ENCODE results near the gene PALMD.

Gene PALMD

GRCh38 chr1:99636647-99637175 is 9.2 kb upstream of the PALMD start:
- Histone ChIP-seq H3K27ac (ENCODE audit: low read depth, low read length) (no peak overlapping the region), H3K9me3 (ENCODE audit: low read length) (no peaks in the 10 kb centered on the region), H3K4me3 (ENCODE audit: low read depth in 1 of 2, low read length in 2 of 2) (no peak overlapping the region), H3K36me3 (ENCODE audit: insufficient read depth, low read length) (no peaks in the 10 kb centered on the region), H3K4me1 (ENCODE audit: insufficient read depth, low read length) (no peaks in the 10 kb centered on the region), H3K27me3 (ENCODE audit: control insufficient read depth in 1 of 2, insufficient read depth in 2 of 2, low read length in 2 of 2) (no peaks in the 10 kb centered on the region), H3K9ac (ENCODE audit: low read length) (no peak overlapping the region)

- no peak overlapping the region for H3K27ac ChIP-seq (ENCODE audit: low read depth, low read length)
- H3K27me3 ChIP-seq (ENCODE audit: control insufficient read depth in 1 of 2, insufficient read depth in 2 of 2, low read length in 2 of 2), result no peaks in the 10 kb centered on the region
- H3K9me3 ChIP-seq (ENCODE audit: low read length), result no peaks in the 10 kb centered on the region
- no peaks in the 10 kb centered on the region for H3K36me3 ChIP-seq (ENCODE audit: insufficient read depth, low read length)
- H3K9ac ChIP-seq (ENCODE audit: low read length), result no peak overlapping the region
- no peak overlapping the region for H3K4me3 ChIP-seq (ENCODE audit: low read depth in 1 of 2, low read length in 2 of 2)
- H3K4me1 ChIP-seq (ENCODE audit: insufficient read depth, low read length), result no peaks in the 10 kb centered on the region
Measured at GRCh38 chr1:99638853-99639252, 7.1 kb upstream of the PALMD start.

- Histone ChIP-seq H3K9ac (ENCODE audit: low read length) (no peak overlapping the region), H3K9me3 (ENCODE audit: low read length) (no peaks in the 10 kb centered on the region), H3K36me3 (ENCODE audit: insufficient read depth, low read length) (no peaks in the 10 kb centered on the region), H3K4me3 (ENCODE audit: low read depth in 1 of 2, low read length in 2 of 2) (no peak overlapping the region), H3K27ac (ENCODE audit: low read depth, low read length) (no peak overlapping the region), H3K4me1 (ENCODE audit: insufficient read depth, low read length) (no peaks in the 10 kb centered on the region), H3K27me3 (ENCODE audit: control insufficient read depth in 1 of 2, insufficient read depth in 2 of 2, low read length in 2 of 2) (no peaks in the 10 kb centered on the region)
Measured at GRCh38 chr1:99639408-99639807, 6.5 kb upstream of the PALMD start.

GRCh38 chr1:99639945-99640344 is 6.0 kb upstream of the PALMD start:
- no peaks in the 10 kb centered on the region for H3K4me1 ChIP-seq (ENCODE audit: insufficient read depth, low read length)
- H3K9me3 ChIP-seq (ENCODE audit: low read length), result no peaks in the 10 kb centered on the region
- H3K36me3 ChIP-seq (ENCODE audit: insufficient read depth, low read length), result no peaks in the 10 kb centered on the region
- no peaks in the 10 kb centered on the region for H3K27me3 ChIP-seq (ENCODE audit: control insufficient read depth in 1 of 2, insufficient read depth in 2 of 2, low read length in 2 of 2)
- no peak overlapping the region for H3K27ac ChIP-seq (ENCODE audit: low read depth, low read length)
- no peak overlapping the region for H3K4me3 ChIP-seq (ENCODE audit: low read depth in 1 of 2, low read length in 2 of 2)
- no peak overlapping the region for H3K9ac ChIP-seq (ENCODE audit: low read length)

GRCh38 chr1:99640672-99641071 is 5.2 kb upstream of the PALMD start:
- H3K9me3 ChIP-seq (ENCODE audit: low read length), result no peaks in the 10 kb centered on the region

GRCh38 chr1:99641558-99641957 is 4.4 kb upstream of the PALMD start:
- no peak overlapping the region for H3K27ac ChIP-seq (ENCODE audit: low read depth, low read length)
- no peaks in the 10 kb centered on the region for H3K36me3 ChIP-seq (ENCODE audit: insufficient read depth, low read length)
- H3K4me3 ChIP-seq (ENCODE audit: low read depth in 1 of 2, low read length in 2 of 2), result no peak overlapping the region
- H3K9me3 ChIP-seq (ENCODE audit: low read length), result no peaks in the 10 kb centered on the region
- H3K27me3 ChIP-seq (ENCODE audit: control insufficient read depth in 1 of 2, insufficient read depth in 2 of 2, low read length in 2 of 2), result no peaks in the 10 kb centered on the region
- H3K9ac ChIP-seq (ENCODE audit: low read length), result no peak overlapping the region
- no peaks in the 10 kb centered on the region for H3K4me1 ChIP-seq (ENCODE audit: insufficient read depth, low read length)

More at GRCh38 chr1:99640672-99641071, 5.2 kb upstream of the PALMD start:
- H3K27me3 ChIP-seq (ENCODE audit: control insufficient read depth in 1 of 2, insufficient read depth in 2 of 2, low read length in 2 of 2), result no peaks in the 10 kb centered on the region
- no peaks in the 10 kb centered on the region for H3K4me1 ChIP-seq (ENCODE audit: insufficient read depth, low read length)
- no peak overlapping the region for H3K27ac ChIP-seq (ENCODE audit: low read depth, low read length)
- no peaks in the 10 kb centered on the region for H3K36me3 ChIP-seq (ENCODE audit: insufficient read depth, low read length)
- no peak overlapping the region for H3K9ac ChIP-seq (ENCODE audit: low read length)
- no peak overlapping the region for H3K4me3 ChIP-seq (ENCODE audit: low read depth in 1 of 2, low read length in 2 of 2)

- Histone ChIP-seq H3K4me1 (ENCODE audit: insufficient read depth, low read length) (no peaks in the 10 kb centered on the region), H3K9me3 (ENCODE audit: low read length) (no peaks in the 10 kb centered on the region), H3K27me3 (ENCODE audit: control insufficient read depth in 1 of 2, insufficient read depth in 2 of 2, low read length in 2 of 2) (no peaks in the 10 kb centered on the region), H3K9ac (ENCODE audit: low read length) (no peak overlapping the region), H3K36me3 (ENCODE audit: insufficient read depth, low read length) (no peaks in the 10 kb centered on the region), H3K4me3 (ENCODE audit: low read depth in 1 of 2, low read length in 2 of 2) (no peak overlapping the region), H3K27ac (ENCODE audit: low read depth, low read length) (no peak overlapping the region)
Measured at GRCh38 chr1:99642053-99642452, 3.9 kb upstream of the PALMD start.

GRCh38 chr1:99643021-99643779 is 2.7 kb upstream of the PALMD start:
- no peak overlapping the region for H3K27ac ChIP-seq (ENCODE audit: low read depth, low read length)
- H3K27me3 ChIP-seq (ENCODE audit: control insufficient read depth in 1 of 2, insufficient read depth in 2 of 2, low read length in 2 of 2), result no peaks in the 10 kb centered on the region
- H3K9ac ChIP-seq (ENCODE audit: low read length), result no peak overlapping the region
- no peaks in the 10 kb centered on the region for H3K4me1 ChIP-seq (ENCODE audit: insufficient read depth, low read length)
- no peak overlapping the region for H3K4me3 ChIP-seq (ENCODE audit: low read depth in 1 of 2, low read length in 2 of 2)
- no peaks in the 10 kb centered on the region for H3K36me3 ChIP-seq (ENCODE audit: insufficient read depth, low read length)
- H3K9me3 ChIP-seq (ENCODE audit: low read length), result no peaks in the 10 kb centered on the region

- Histone ChIP-seq H3K4me1 (ENCODE audit: insufficient read depth, low read length) (no peaks in the 10 kb centered on the region), H3K9me3 (ENCODE audit: low read length) (no peaks in the 10 kb centered on the region), H3K27ac (ENCODE audit: low read depth, low read length) (no peak overlapping the region), H3K9ac (ENCODE audit: low read length) (no peak overlapping the region), H3K27me3 (ENCODE audit: control insufficient read depth in 1 of 2, insufficient read depth in 2 of 2, low read length in 2 of 2) (no peaks in the 10 kb centered on the region), H3K36me3 (ENCODE audit: insufficient read depth, low read length) (no peaks in the 10 kb centered on the region), H3K4me3 (ENCODE audit: low read depth in 1 of 2, low read length in 2 of 2) (no peak overlapping the region)
Measured at GRCh38 chr1:99644279-99645004, 1.5 kb upstream of the PALMD start.

GRCh38 chr1:99645203-99645602 is 710 bp upstream of the PALMD start:
- Histone ChIP-seq H3K27me3 (ENCODE audit: control insufficient read depth in 1 of 2, insufficient read depth in 2 of 2, low read length in 2 of 2) (no peaks in the 10 kb centered on the region), H3K36me3 (ENCODE audit: insufficient read depth, low read length) (no peaks in the 10 kb centered on the region), H3K27ac (ENCODE audit: low read depth, low read length) (no peak overlapping the region), H3K4me1 (ENCODE audit: insufficient read depth, low read length) (no peaks in the 10 kb centered on the region), H3K4me3 (ENCODE audit: low read depth in 1 of 2, low read length in 2 of 2) (no peak overlapping the region), H3K9me3 (ENCODE audit: low read length) (no peaks in the 10 kb centered on the region), H3K9ac (ENCODE audit: low read length) (no peak overlapping the region)

GRCh38 chr1:99646868-99647267 is 955 bp downstream of the PALMD start:
- Histone ChIP-seq H3K9ac (ENCODE audit: low read length) (peak overlapping the region; percentile 12), H3K36me3 (ENCODE audit: insufficient read depth, low read length) (no peaks in the 10 kb centered on the region), H3K9me3 (ENCODE audit: low read length) (no peaks in the 10 kb centered on the region), H3K27me3 (ENCODE audit: control insufficient read depth in 1 of 2, insufficient read depth in 2 of 2, low read length in 2 of 2) (no peaks in the 10 kb centered on the region), H3K4me3 (ENCODE audit: low read depth in 1 of 2, low read length in 2 of 2) (no peak overlapping the region), H3K27ac (ENCODE audit: low read depth, low read length) (no peak overlapping the region), H3K4me1 (ENCODE audit: insufficient read depth, low read length) (no peaks in the 10 kb centered on the region)
